Testis (tissue), 2 donors: ENCODE results near the gene RUNDC1.

Source experiments
- CTCF ChIP-seq, 3 experiments: fragments of 450-650 bp in 2 of 3; fragments of 200-600 bp in 1 of 3; sonication (generic) in 1 of 3; IDR thresholded peaks; one replicate each; pipeline ENCODE4 v1.5.1; 2016 to 2019; ENCODE audit warnings: antibody characterized with exemption in 3 of 3, mild to moderate bottlenecking in 2 of 3, moderate library complexity in 1 of 3
- POLR2A ChIP-seq: fragments of 450-650 bp; IDR thresholded peaks from one replicate; pipeline ENCODE4 v1.6.1; 2017; ENCODE audit warnings: antibody characterized with exemption, mild to moderate bottlenecking, moderate library complexity

- TF ChIP-seq CTCF (IDR thresholded peaks at IDR 0.05) (no peak), POLR2A (no peak)
Measured at GRCh38 chr17:42969001-42969581, 11.3 kb upstream of the RUNDC1 start.
